Body of pancreas (tissue), 4 donors: Measurements from ENCODE around the gene CACTIN.

Experiments used
- POLR2A ChIP-seq, 3 donors: fragments of 450-650 bp; IDR thresholded peaks; one replicate each; pipeline ENCODE4 v1.6.1; 2016; ENCODE audit warnings: antibody characterized with exemption in 3 of 3, mild to moderate bottlenecking in 2 of 3
- TF ChIP-seq, protein P1 (sequence below), 7 experiments: fragments of 450-650 bp in 4 of 7; fragments of 200-600 bp in 3 of 7; sonication (generic) in 3 of 7; IDR thresholded peaks; one replicate each; pipeline ENCODE4 v1.5.1; 2016 to 2019; ENCODE audit warnings: antibody characterized with exemption in 7 of 7

DNA sequence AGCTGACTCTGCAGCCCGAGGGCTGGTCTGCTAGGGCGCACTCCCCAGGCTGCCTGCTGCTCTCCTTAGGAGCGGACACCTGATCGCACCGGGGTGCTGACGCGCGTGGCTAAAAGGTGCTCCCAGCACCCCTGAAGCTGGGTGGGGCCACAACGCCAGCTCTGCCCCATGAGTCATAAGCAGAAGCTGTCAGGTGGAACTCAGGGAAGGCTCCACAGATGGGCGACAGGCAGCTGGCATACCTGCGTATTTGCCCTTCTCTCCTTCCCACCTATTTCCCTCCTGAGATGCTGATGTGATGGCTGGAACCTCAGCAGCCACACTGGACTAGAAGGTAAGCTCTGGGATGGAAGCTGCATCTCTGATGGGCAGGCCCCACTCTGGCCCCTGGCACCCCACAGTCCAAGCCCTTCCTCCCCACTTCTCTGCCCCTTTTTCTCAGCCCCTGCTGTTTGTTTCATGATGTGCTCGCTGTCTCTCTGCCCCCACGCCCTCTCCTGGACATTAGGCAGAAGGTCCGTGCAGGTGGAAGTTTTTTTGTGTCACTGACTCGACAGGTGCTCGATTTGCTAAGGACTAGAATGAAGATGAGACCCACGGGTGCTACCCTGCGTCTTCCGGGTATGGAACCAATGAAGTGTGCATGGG is 30.3 kb upstream of the CACTIN start:
- TF ChIP-seq, protein P1, sequence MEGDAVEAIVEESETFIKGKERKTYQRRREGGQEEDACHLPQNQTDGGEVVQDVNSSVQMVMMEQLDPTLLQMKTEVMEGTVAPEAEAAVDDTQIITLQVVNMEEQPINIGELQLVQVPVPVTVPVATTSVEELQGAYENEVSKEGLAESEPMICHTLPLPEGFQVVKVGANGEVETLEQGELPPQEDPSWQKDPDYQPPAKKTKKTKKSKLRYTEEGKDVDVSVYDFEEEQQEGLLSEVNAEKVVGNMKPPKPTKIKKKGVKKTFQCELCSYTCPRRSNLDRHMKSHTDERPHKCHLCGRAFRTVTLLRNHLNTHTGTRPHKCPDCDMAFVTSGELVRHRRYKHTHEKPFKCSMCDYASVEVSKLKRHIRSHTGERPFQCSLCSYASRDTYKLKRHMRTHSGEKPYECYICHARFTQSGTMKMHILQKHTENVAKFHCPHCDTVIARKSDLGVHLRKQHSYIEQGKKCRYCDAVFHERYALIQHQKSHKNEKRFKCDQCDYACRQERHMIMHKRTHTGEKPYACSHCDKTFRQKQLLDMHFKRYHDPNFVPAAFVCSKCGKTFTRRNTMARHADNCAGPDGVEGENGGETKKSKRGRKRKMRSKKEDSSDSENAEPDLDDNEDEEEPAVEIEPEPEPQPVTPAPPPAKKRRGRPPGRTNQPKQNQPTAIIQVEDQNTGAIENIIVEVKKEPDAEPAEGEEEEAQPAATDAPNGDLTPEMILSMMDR (IDR thresholded peaks at IDR 0.05), result no peak
- no peak for TF ChIP-seq POLR2A (IDR thresholded peaks at IDR 0.05)
